MG63 (cell line): ENCODE data around the gene TLE6. TPM values are rescaled to one million over a fixed set of nuclear protein-coding genes. Genes with fewer than 3 reads are reported as not detected.
"Not testable (repeated sequence)": the region's sequence is repeated elsewhere in the genome, so short reads cannot be mapped to it uniquely, and the experiment has no call there.

Source experiments
- DNase-seq: peaks from one replicate; pipeline ENCODE4 v3.0.0-alpha.2; 2020
- H3K27me3 ChIP-seq: fragments of 250-450 bp; sonication (Bioruptor Pico); 2 replicates; pipeline ENCODE4 v1.5.1; 2020; ENCODE audit warnings: mild to moderate bottlenecking, moderate library complexity
- H3K36me3 ChIP-seq: fragments of 250-450 bp; sonication (Bioruptor Pico); 2 replicates; pipeline ENCODE4 v1.5.1; 2020; ENCODE audit warnings: mild to moderate bottlenecking, moderate library complexity
- H3K4me3 ChIP-seq: fragments of 250-450 bp; sonication (Bioruptor Pico); 2 replicates; pipeline ENCODE4 v1.5.1; 2020; ENCODE audit warnings: mild to moderate bottlenecking, moderate library complexity
- H3K9me3 ChIP-seq: fragments of 250-450 bp; sonication (Bioruptor Pico); 2 replicates; pipeline ENCODE4 v1.5.1; 2020; ENCODE audit warnings: mild to moderate bottlenecking, moderate library complexity
- total RNA-seq: library from RNA; depleted of rRNA; stranded (reverse); fragments of >200 nt; shearing (Covaris generic); gene quantifications from 2 replicates; pipeline ENCODE4 v1.2.3, GENCODE V29; 2014; ENCODE audit warnings: low replicate concordance

Gene TLE6
- total RNA-seq, 1 experiment from 2014 or later = not detected

DNA sequence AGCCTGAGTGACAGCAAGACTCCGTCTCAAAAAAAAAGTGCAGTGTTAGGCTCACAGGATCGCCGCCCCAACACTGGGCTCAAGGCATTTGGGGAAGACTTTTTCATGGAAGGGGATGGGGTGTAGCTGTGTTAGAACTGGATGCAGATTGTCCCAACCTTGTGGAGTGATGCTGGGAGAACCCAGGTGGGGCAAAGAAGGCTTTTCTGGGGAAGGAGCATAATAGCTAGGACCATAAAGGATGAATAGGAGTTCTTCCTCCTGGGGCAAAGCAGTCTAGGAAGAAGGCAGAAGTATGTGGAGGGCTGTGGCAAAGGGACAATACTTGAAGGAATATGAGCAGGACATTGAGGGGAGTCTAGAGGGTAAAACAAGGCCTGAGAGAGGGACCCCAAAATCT is 11.2 kb downstream of the TLE6 start:
- H3K4me3 ChIP-seq = no peak overlapping the region
- no peaks in the 10 kb centered on the region for H3K9me3 ChIP-seq
- no peak for DNase-seq
- no peaks in the 10 kb centered on the region for H3K27me3 ChIP-seq
- H3K36me3 ChIP-seq = no peaks in the 10 kb centered on the region

DNA sequence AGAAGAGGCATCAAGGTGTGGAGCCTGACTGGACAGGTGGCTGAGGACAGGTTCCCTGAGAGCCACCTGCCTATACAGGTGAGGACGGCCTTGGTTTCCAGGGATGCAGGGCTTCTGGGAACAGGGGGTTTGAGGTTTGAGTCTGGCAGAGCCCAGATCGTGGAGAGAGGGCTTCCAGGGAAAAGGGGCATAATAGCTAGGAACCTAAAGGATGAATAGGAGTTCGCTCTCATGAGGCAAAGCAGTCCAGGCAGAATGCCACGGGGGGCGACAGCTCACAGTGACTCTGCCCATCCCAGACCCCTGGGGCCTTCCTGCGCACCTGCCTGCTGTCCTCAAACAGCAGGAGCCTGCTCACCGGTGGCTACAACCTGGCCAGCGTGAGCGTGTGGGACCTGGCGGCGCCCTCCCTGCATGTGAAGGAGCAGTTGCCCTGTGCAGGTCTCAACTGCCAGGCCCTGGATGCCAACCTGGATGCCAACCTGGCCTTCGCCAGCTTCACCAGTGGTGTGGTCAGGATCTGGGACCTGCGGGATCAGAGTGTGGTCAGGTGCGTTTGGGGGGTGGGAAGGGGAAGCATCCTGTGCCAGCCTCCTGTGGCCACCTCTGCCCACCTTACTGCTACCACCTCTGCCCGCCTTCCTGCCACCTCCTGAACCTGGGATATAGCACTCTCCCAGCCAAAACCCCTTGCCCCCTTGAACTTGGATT is 12.0 kb downstream of the TLE6 start:
- H3K36me3 ChIP-seq = no peaks in the 10 kb centered on the region
- H3K4me3 ChIP-seq = no peak overlapping the region
- no peaks in the 10 kb centered on the region for H3K9me3 ChIP-seq
- H3K27me3 ChIP-seq = no peaks in the 10 kb centered on the region
- no peak for DNase-seq

DNA sequence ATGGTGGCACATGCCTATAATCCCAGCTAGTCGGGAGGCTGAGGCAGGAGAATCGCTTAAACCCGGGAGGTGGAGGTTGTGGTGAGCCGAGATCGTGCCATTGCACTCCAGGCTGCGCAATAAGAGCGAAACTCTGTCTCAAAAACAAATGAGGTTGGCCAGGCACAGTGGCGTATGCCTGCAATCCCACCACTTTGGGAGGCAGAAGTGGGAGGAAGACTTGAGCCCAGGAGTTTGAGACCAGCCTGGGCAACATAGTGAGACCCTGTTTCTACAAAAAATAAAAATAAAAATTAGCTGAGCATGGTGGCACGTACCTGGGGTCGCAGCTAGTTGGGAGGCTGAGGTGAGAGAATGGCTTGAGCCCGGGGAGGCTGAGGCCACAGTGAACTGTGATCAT is 15.0 kb downstream of the TLE6 start:
- not testable (repeated sequence) for H3K4me3 ChIP-seq, H3K36me3 ChIP-seq, DNase-seq, H3K27me3 ChIP-seq, H3K9me3 ChIP-seq

DNA sequence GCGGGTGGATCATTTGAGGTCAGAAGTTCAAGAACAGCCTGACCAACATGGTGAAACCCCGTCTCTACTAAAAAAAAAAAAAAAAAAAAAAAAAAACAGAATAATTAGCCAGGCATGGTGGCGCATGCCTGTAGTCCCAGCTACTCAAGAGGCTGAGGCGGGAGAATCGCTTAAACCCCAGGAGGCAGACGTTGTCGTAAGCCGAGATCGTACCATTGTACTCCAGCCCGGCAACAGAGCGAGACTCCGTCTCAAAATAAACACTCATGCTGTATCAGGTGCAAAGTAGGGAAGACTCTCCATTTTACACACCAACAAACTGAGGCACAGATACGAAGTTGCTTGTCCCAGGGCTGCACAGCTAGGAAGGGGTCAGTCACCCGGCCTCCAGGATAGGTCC is 15.6 kb downstream of the TLE6 start:
- Histone ChIP-seq H3K9me3 (no peaks in the 10 kb centered on the region), H3K27me3 (no peaks in the 10 kb centered on the region), H3K4me3 (no peak overlapping the region), H3K36me3 (no peaks in the 10 kb centered on the region)
- no peak for DNase-seq

DNA sequence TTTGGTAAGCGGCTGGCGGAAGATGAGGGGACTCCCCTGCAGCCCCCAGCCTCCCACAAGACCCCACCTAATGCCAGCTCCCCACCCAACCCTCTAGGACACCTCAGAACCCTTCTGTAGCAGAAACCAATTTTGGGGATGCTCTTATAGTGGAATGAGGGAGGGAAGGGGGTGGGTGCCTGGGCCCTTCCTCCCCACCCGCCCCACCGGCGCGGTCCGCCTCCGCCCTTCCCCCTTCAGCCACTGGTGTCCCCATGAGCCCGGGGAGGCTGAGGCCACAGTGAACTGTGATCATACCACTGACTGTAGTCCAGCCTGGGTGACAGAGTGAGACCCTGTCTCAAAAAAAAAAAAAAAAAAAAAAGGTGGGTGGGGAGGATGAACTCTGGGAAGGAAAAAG is 16.2 kb downstream of the TLE6 start:
- no peaks in the 10 kb centered on the region for H3K9me3 ChIP-seq
- no peaks in the 10 kb centered on the region for H3K36me3 ChIP-seq
- H3K27me3 ChIP-seq = no peaks in the 10 kb centered on the region
- no peak overlapping the region for H3K4me3 ChIP-seq
- DNase-seq = no peak

DNA sequence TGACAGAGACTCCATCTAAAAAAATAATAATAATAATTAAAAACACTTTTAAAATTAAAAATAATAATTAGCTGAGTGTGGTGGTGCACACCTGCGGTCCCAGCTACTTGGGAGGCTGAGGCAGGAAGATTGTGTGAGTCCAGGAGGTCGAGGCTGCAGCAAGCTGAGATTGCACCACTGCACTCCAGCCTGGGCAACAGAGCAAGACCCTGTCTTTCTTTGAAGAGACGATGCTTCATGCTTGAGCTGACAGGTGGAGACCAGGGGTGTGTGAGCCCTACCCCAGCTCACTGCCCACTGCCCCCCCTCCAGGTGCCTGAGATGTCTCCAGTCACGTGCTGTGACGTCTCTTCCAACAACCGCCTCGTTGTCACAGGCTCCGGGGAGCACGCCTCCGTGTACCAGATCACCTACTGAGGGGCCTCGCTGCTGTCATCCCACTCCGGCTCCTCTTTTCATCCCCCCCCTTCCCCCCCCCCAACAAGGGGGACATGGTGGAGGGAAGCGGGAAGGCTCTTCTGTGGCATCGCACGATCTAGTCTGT is 17.3 kb downstream of the TLE6 start:
- Histone ChIP-seq H3K4me3 (no peak overlapping the region), H3K27me3 (no peaks in the 10 kb centered on the region), H3K9me3 (no peaks in the 10 kb centered on the region), H3K36me3 (no peaks in the 10 kb centered on the region)
- DNase-seq = no peak

DNA sequence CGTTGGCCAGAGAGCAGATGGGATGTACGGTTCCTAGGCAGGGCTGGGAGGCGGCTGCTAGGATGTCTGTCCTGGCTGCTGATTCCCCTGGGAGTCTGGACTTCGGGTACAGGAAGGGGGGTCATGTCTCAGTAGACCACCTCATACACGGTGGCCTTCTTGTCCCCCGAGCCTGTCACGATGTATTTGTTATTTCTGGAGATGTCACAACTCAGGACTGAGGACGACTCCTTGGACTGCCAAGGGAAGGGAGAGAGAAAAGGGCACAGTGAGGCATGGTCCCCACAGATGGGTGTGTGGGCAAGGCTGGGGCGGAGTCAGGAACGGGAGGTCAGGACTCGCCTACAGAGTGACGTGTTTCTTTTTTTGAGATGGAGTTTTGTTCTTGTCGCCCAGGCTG is 20.4 kb downstream of the TLE6 start:
- Histone ChIP-seq H3K36me3 (no peaks in the 10 kb centered on the region), H3K9me3 (no peaks in the 10 kb centered on the region), H3K4me3 (no peak overlapping the region), H3K27me3 (no peaks in the 10 kb centered on the region)
- no peak for DNase-seq

DNA sequence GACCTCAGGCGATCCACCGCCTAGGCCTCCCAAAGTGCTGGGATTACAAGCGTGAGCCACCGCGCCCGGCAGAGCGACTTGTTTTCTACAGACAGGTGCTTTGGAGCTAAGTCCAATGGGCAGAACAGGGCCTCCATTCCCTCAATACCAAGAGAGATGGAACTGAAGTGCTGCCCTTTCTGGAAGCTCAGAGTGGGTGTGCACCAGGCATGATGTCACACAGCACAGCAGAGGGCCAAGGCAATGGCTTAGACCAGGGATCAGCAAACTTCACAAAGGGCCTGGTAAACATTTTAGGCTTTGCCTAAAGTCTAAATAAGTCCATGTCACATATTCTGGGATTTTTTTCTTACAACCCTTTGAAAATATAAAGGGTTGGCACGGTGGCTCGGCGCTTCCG is 21.3 kb downstream of the TLE6 start:
- no peak for DNase-seq
- Histone ChIP-seq H3K4me3 (no peak overlapping the region), H3K27me3 (no peaks in the 10 kb centered on the region), H3K9me3 (no peaks in the 10 kb centered on the region), H3K36me3 (no peaks in the 10 kb centered on the region)

DNA sequence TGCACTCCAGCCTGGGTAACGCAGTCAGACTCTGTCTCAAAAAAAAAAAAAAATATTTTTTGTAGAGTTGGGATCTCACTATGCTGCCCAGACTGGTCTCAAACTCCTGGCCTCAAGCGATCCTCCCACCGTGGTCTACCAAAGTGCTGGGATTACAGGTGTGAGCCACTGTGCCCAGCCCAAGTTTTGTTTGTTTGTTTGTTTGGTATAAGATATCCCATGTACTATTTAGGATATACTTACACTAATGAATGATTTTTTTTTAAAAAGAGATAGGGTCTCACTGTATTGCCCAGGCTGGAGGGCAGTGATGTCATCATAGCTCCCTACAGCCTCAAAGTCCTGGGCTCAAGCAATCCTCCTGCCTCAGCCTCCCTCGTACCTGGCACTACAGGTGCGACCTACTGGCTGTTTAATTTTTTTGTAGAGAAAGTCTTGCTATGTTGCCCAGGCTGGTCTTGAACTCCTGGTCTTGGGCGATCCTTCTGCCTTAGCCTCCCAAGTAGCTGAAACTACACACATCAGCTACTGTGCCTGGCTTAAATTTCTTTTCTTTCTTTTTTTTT is 24.0 kb downstream of the TLE6 start:
- no peak overlapping the region for H3K4me3 ChIP-seq
- DNase-seq = no peak
- no peaks in the 10 kb centered on the region for H3K36me3 ChIP-seq
- H3K9me3 ChIP-seq = no peaks in the 10 kb centered on the region
- no peaks in the 10 kb centered on the region for H3K27me3 ChIP-seq

DNA sequence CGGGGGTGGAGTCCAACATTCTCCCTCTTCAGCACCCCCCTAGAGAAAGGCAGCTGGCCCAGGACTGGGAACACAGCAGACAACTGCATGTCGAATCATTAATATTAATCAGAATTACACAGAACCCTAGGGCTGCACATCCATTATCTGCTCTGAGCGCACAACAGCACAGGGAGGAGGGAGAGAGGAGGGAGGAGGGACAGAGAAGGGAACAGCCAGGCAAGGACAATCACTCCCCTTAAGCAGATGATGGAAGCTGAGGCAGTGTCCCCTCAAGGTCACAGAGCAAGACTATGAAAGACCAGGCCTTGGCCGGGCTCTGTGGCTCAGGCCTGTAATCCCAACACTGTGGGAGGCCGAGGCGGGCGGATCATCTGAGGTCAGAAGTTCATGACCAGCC is 25.7 kb downstream of the TLE6 start:
- Histone ChIP-seq H3K36me3 (no peaks in the 10 kb centered on the region), H3K4me3 (no peak overlapping the region), H3K9me3 (no peaks in the 10 kb centered on the region), H3K27me3 (no peaks in the 10 kb centered on the region)
- DNase-seq = no peak

DNA sequence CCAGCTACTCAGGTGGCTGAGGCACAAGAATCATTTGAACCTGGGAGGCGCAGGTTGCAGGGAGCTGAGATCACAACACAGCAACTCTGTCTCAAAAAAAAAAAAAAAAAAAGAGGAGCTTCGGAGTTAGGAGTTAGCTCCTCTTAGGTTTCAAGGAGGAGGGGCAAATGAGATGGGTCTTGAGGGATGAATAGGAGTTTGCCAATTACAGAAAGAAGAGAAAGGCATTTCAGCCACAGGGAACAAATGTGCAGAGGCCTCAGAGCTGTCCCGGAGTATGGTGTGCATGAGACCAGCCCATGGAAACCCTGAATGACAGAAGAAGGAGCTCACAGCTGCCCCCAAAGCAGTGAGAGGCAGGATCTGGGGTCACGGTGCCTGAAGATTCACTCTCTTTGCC is 27.2 kb downstream of the TLE6 start:
- DNase-seq = no peak
- H3K9me3 ChIP-seq = no peaks in the 10 kb centered on the region
- no peak overlapping the region for H3K4me3 ChIP-seq
- H3K27me3 ChIP-seq = no peaks in the 10 kb centered on the region
- no peaks in the 10 kb centered on the region for H3K36me3 ChIP-seq

DNA sequence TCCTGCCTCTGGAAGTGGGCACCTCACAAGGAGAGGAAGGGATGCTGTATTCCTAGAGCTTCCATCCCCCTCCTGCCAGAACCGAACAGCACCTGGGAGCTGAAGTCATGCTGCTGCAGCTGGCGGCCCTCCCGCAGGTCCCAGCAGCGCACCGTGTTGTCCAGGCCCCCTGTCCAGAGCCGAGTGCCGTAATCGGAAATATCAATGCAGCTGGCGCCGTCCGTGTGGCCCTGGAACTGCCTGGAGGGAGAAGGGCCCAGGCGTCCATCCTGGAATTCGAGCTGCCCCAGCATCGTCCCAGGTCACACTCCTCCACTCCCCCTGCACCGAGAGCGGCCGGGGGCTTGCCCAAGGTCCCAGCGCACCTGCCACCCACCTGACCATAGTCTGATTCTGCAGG is 28.0 kb downstream of the TLE6 start:
- no peaks in the 10 kb centered on the region for H3K36me3 ChIP-seq
- no peak overlapping the region for H3K4me3 ChIP-seq
- no peaks in the 10 kb centered on the region for H3K9me3 ChIP-seq
- no peaks in the 10 kb centered on the region for H3K27me3 ChIP-seq
- DNase-seq = no peak

DNA sequence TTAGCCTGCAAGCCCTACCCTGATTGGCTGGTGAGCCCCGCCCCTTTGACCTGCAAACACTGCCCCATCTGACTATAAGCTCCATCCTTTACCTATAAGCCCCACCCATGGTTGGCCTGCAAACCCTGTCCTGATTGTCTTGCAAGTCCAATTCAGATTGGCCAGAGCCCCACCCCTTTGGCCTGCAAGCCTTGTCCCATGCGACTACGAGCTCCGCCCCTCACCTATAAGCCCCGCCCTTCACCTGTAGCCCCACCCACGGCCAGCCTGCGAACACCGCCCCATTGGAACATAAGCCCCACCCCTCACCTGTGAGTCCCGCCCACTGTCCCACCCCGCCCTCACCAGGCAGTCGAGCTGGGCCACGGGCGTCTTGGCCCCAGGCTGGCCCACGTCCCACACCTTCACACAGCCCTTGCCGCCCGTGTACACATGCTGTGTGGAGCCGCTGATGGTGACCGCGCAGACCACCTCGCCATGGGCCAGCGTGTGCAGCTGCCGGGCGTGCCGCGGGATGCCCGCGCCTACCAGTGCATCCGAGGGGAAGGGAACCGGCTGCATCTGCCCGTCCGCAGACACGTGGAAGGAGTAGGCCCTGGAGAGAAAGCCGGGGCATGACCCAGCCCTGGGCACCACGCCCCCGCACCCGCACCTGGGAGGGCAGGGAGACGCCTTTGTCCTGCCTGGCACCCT is 28.9 kb downstream of the TLE6 start:
- no peaks in the 10 kb centered on the region for H3K27me3 ChIP-seq
- no peaks in the 10 kb centered on the region for H3K36me3 ChIP-seq
- no peak overlapping the region for H3K4me3 ChIP-seq
- no peaks in the 10 kb centered on the region for H3K9me3 ChIP-seq
- DNase-seq = no peak

DNA sequence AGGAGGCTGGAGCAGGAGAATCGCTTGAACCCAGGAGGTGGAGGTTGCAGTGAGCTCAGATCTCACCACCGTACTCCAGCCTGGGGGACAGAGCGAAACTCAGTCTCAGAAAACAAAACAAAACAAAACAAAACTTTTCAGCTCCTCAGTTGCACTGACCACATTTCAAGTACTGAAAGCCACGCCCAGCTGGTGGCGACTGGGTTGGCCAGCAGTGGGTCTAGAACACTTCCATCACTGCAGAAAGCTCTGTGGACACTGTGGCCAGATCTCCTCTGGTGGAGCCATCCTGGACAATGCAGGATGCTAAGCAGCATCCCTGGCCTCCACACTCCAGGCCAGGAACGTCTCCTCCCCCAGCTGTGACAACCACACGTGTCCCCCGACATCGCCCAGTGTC is 30.6 kb downstream of the TLE6 start:
- no peak overlapping the region for H3K4me3 ChIP-seq
- no peaks in the 10 kb centered on the region for H3K27me3 ChIP-seq
- DNase-seq = no peak
- H3K36me3 ChIP-seq = no peaks in the 10 kb centered on the region
- H3K9me3 ChIP-seq = no peaks in the 10 kb centered on the region

DNA sequence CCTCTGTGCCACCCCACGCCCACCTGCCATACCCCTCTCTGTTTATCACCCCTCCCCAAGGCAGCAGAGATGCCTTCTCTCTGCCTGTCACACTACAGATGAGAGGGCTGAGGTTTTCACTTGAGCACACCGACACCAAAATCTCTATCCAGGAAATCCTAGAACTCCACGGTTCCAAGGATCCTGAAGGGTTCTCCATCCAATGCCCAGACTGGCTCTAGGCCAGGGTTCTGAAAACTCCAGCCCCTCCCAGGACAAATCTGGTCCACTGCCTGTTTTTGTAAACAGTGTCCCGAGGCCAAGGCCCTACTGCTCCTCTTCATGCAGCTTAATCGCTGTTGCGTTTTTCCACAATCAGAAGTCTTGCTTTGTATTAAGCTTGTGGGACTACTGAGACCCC is 31.6 kb downstream of the TLE6 start:
- DNase-seq = no peak
- Histone ChIP-seq H3K27me3 (no peaks in the 10 kb centered on the region), H3K36me3 (no peaks in the 10 kb centered on the region), H3K4me3 (no peak overlapping the region), H3K9me3 (no peaks in the 10 kb centered on the region)

DNA sequence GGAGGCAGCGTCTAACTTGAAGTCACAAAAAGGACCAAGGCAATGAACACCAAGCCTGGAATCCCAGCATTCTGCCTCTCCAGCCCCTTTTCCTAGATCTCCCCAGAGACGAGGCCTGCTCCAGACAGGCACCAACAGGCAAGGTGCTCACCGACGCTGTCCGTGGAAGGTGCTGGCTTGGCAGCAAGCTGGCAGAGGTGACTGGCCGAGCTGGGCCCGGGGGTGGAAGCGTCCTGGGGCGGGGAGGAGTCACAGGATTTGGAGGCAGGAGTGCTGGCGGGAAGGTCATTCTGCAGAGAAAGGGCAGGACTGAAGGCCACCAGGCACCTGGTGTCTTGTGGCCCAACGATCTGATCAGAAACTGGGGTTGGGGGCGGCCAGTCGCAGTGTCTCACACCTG is 33.5 kb downstream of the TLE6 start:
- Histone ChIP-seq H3K27me3 (no peaks in the 10 kb centered on the region), H3K9me3 (no peaks in the 10 kb centered on the region), H3K4me3 (no peak overlapping the region), H3K36me3 (no peaks in the 10 kb centered on the region)
- no peak for DNase-seq

DNA sequence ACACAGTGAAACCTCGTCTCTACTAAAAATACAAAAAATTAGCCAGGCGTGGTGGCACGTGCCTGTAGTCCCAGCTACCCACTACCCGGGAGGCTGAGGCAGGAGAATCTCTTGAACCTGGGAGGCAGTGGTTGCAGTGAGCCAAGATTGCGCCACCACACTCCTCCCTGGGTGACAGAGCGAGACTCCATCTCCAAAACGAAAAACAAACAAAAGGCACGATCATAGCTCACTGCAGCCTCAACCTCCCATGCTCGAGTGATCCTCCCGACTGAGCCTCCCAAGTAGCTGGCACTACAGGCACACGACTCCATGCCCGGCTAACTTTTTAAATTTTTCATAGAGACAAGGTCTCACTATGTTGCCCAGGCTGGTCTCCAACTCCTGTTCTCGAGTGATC is 34.7 kb downstream of the TLE6 start:
- H3K9me3 ChIP-seq, H3K36me3 ChIP-seq, H3K27me3 ChIP-seq, H3K4me3 ChIP-seq, DNase-seq: not testable (repeated sequence)
